GM23338 (cell line): ENCODE measurements around the gene AKIRIN2. TPM values are rescaled to one million over a fixed set of nuclear protein-coding genes. Genes with fewer than 3 reads are reported as not detected.

Experiments
- ATAC-seq: fragments of 200-7000 bp; cut with Tn5 transposase; 3 replicates; pipeline ENCODE4 v1.9.1; 2020
- DNase-seq: peaks from one replicate; pipeline ENCODE4 v3.0.0-alpha.2; 2015; ENCODE audit warnings: low spot score
- H2AFZ ChIP-seq: fragments of 200-600 bp; sonication (generic); 2 replicates; pipeline ENCODE4 v1.8.0; 2016; ENCODE audit warnings: antibody characterized with exemption, mild to moderate bottlenecking, moderate library complexity
- H3F3A ChIP-seq: fragments of 200-600 bp; sonication (generic); replicated peaks from 2 replicates; pipeline ENCODE4 v1.8.0; 2017; ENCODE audit warnings: antibody characterized with exemption, mixed run types, low read depth
- H3K27ac ChIP-seq: fragments of 200-600 bp; sonication (generic); 2 replicates; pipeline ENCODE4 v1.6.1; 2016; ENCODE audit warnings: low read depth
- H3K27me3 ChIP-seq: fragments of 200-600 bp; sonication (generic); 2 replicates; pipeline ENCODE4 v1.8.0; 2016; ENCODE audit warnings: mild to moderate bottlenecking, mixed run types, moderate library complexity; ENCODE audit not compliant: insufficient read depth
- H3K36me3 ChIP-seq: fragments of 200-600 bp; sonication (generic); 2 replicates; pipeline ENCODE4 v1.8.0; 2016; ENCODE audit warnings: mild to moderate bottlenecking; ENCODE audit not compliant: insufficient read depth
- H3K4me1 ChIP-seq: fragments of 200-600 bp; sonication (generic); 2 replicates; pipeline ENCODE4 v1.8.0; 2016; ENCODE audit warnings: mild to moderate bottlenecking, moderate library complexity; ENCODE audit not compliant: insufficient read depth
- H3K4me2 ChIP-seq: fragments of 200-600 bp; sonication (generic); 2 replicates; pipeline ENCODE4 v1.7.1; 2017; ENCODE audit warnings: mixed run types
- H3K4me3 ChIP-seq: fragments of 200-600 bp; sonication (generic); 2 replicates; pipeline ENCODE4 v1.6.1; 2016; ENCODE audit warnings: mixed run types
- H3K79me2 ChIP-seq: fragments of 200-600 bp; sonication (generic); replicated peaks from 2 replicates; pipeline ENCODE4 v1.8.0; 2017; ENCODE audit warnings: mild to moderate bottlenecking; ENCODE audit not compliant: insufficient read depth
- H3K9me2 ChIP-seq: fragments of 200-600 bp; sonication (generic); 2 replicates; pipeline ENCODE4 v1.8.0; 2017; ENCODE audit not compliant: insufficient read depth
- H4K20me1 ChIP-seq: fragments of 200-600 bp; sonication (generic); replicated peaks from 2 replicates; pipeline ENCODE4 v1.8.0; 2017; ENCODE audit warnings: mild to moderate bottlenecking; ENCODE audit not compliant: insufficient read depth
- H3K27ac Mint-ChIP-seq: 2 replicates; pipeline ENCODE4 v1.8.0; 2020; ENCODE audit warnings: inconsistent platforms, mild to moderate bottlenecking, moderate library complexity, mixed read lengths
- H3K27me3 Mint-ChIP-seq: 3 replicates; pipeline ENCODE4 v1.8.0; 2022; ENCODE audit warnings: low read depth, mild to moderate bottlenecking, moderate library complexity, mixed read lengths, inconsistent platforms; ENCODE audit not compliant: insufficient read depth, poor library complexity
- H3K36me3 Mint-ChIP-seq: 3 replicates; pipeline ENCODE4 v1.8.0; 2021; ENCODE audit warnings: low read depth, mild to moderate bottlenecking, inconsistent platforms, moderate library complexity, mixed read lengths
- H3K4me1 Mint-ChIP-seq: 3 replicates; pipeline ENCODE4 v1.8.0; 2020; ENCODE audit warnings: mild to moderate bottlenecking, inconsistent platforms, mixed read lengths
- H3K4me3 Mint-ChIP-seq: 3 replicates; pipeline ENCODE4 v1.8.0; 2021; ENCODE audit warnings: moderate library complexity, mild to moderate bottlenecking, inconsistent platforms, mixed read lengths
- H3K9me3 Mint-ChIP-seq: 3 replicates; pipeline ENCODE4 v1.8.0; 2020; ENCODE audit warnings: moderate library complexity, mild to moderate bottlenecking, inconsistent platforms, mixed read lengths
- CREB1 ChIP-seq: fragments of 250-450 bp; sonication (Bioruptor Pico); IDR thresholded peaks from 2 replicates; pipeline ENCODE4 v1.5.0; 2020; ENCODE audit warnings: low read depth, mild to moderate bottlenecking, moderate library complexity
- CTCF ChIP-seq, 2 experiments: fragments of 200-600 bp in 1 of 2; sonication (generic) in 1 of 2; conservative IDR thresholded peaks; 2 replicates each; pipeline versions ENCODE4 v1.5.1 to v1.6.1; 2016 to 2017; ENCODE audit warnings: antibody characterized with exemption in 2 of 2, low read depth in 2 of 2, mild to moderate bottlenecking in 2 of 2, moderate library complexity in 1 of 2
- EZH2 ChIP-seq: fragments of 200-600 bp; sonication (generic); IDR thresholded peaks from one replicate; pipeline ENCODE4 v1.8.0; 2017; ENCODE audit warnings: antibody characterized with exemption, mild to moderate bottlenecking, low read depth; ENCODE audit not compliant: unreplicated experiment
- EZH2phosphoT487 ChIP-seq: fragments of 200-600 bp; sonication (generic); IDR thresholded peaks from one replicate; pipeline ENCODE4 v1.8.1; 2018; ENCODE audit warnings: antibody characterized with exemption; ENCODE audit not compliant: unreplicated experiment
- JUNB ChIP-seq: IDR thresholded peaks from one replicate; pipeline ENCODE4 v1.6.1; 2016; ENCODE audit warnings: antibody characterized with exemption; ENCODE audit not compliant: unreplicated experiment
- NANOG ChIP-seq: IDR thresholded peaks from 2 replicates; pipeline ENCODE4 v1.6.1; 2016; ENCODE audit warnings: antibody characterized with exemption, borderline replicate concordance
- POLR2AphosphoS5 ChIP-seq: IDR thresholded peaks from 2 replicates; pipeline ENCODE4 v1.6.1; 2016; ENCODE audit warnings: antibody characterized with exemption, low read depth
- REST ChIP-seq: IDR thresholded peaks from one replicate; pipeline ENCODE4 v1.6.1; 2018; ENCODE audit warnings: antibody characterized with exemption; ENCODE audit not compliant: unreplicated experiment
- STAT1 ChIP-seq: IDR thresholded peaks from one replicate; pipeline ENCODE4 v1.6.1; 2016; ENCODE audit warnings: antibody characterized with exemption; ENCODE audit not compliant: unreplicated experiment
- ZNF114 ChIP-seq: fragments of 250-450 bp; sonication (Bioruptor Pico); IDR thresholded peaks from 2 replicates; pipeline ENCODE4 v1.5.0; 2020; ENCODE audit warnings: mild to moderate bottlenecking, moderate library complexity
- ZNF331 ChIP-seq: fragments of 250-450 bp; sonication (Bioruptor Pico); IDR thresholded peaks from 2 replicates; pipeline ENCODE4 v1.5.0; 2020; ENCODE audit warnings: low read depth, mild to moderate bottlenecking, moderate library complexity
- ZNF462 ChIP-seq: fragments of 250-450 bp; sonication (Bioruptor Pico); IDR thresholded peaks from 2 replicates; pipeline ENCODE4 v1.5.0; 2020; ENCODE audit warnings: mild to moderate bottlenecking, moderate library complexity
- polyA plus RNA-seq: library from polyadenylated mRNA; unstranded; fragments of >200 nt; fragmentation: Nextera tagmentation; extraction: Ambion mirVana; gene quantifications from 2 replicates; pipeline ENCODE4 v1.2.1, GENCODE V29; 2016
- total RNA-seq: library from RNA; depleted of rRNA; stranded (reverse); fragments of >200 nt; shearing (Covaris generic); gene quantifications from 2 replicates; pipeline ENCODE4 v1.2.3, GENCODE V29; 2014
- TF ChIP-seq, protein P1 (sequence below): IDR thresholded peaks from 2 replicates; pipeline ENCODE4 v1.6.1; 2016; ENCODE audit warnings: antibody characterized with exemption

AKIRIN2 gene
- total and polyA plus RNA-seq, 2 experiments from 2014 or later, result 62.1 to 98.1 TPM

GRCh38 chr6:87670707-87671106 is 31.3 kb downstream of the AKIRIN2 start:
- Histone ChIP-seq H3F3A (no peaks in the 10 kb centered on the region; the same call in 1 of the 2 replicates), H3K27me3 (no peaks in the 10 kb centered on the region), H3K27ac (peak overlapping the region; percentile 64), H3K79me2 (no peaks in the 10 kb centered on the region; the same call in 1 of the 2 replicates), H3K4me1 (no peaks in the 10 kb centered on the region), H2AFZ (no peak overlapping the region), H4K20me1 (no peaks in the 10 kb centered on the region), H3K4me3 (no peak overlapping the region), H3K9me2 (no peaks in the 10 kb centered on the region), H3K36me3 (peaks cover 9% of the 10 kb centered on the region), H3K4me2 (no peak overlapping the region)
- H3K36me3 Mint-ChIP-seq, result peaks cover 47% of the 10 kb centered on the region
- peaks cover 2% of the 10 kb centered on the region for H3K27me3 Mint-ChIP-seq
- ATAC-seq (peak; percentile 46), DNase-seq (no peak)
- peaks cover 16% of the 10 kb centered on the region for H3K4me1 Mint-ChIP-seq
- no peaks in the 10 kb centered on the region for H3K9me3 Mint-ChIP-seq
- H3K4me3 Mint-ChIP-seq, result no peak overlapping the region
- peak overlapping the region; percentile 56 for H3K27ac Mint-ChIP-seq
- TF ChIP-seq EZH2phosphoT487 (no peak), CREB1 (no peak), EZH2 (no peak), STAT1 (no peak), JUNB (no peak), ZNF331 (CRISPR knock-in tag) (no peak), NANOG (no peak), ZNF462 (CRISPR knock-in tag) (no peak), CTCF (conservative IDR thresholded peaks at IDR 0.05; ENCODE audit: low read depth in 2 of 2) (no peak), REST (no peak), POLR2AphosphoS5 (no peak; the same call in 1 of the 2 replicates), ZNF114 (CRISPR knock-in tag) (no peak)
- TF ChIP-seq, protein P1, sequence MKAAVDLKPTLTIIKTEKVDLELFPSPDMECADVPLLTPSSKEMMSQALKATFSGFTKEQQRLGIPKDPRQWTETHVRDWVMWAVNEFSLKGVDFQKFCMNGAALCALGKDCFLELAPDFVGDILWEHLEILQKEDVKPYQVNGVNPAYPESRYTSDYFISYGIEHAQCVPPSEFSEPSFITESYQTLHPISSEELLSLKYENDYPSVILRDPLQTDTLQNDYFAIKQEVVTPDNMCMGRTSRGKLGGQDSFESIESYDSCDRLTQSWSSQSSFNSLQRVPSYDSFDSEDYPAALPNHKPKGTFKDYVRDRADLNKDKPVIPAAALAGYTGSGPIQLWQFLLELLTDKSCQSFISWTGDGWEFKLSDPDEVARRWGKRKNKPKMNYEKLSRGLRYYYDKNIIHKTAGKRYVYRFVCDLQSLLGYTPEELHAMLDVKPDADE, result no peak
